ENCODE data around the gene PPP1R1B.

PPP1R1B gene

DNA sequence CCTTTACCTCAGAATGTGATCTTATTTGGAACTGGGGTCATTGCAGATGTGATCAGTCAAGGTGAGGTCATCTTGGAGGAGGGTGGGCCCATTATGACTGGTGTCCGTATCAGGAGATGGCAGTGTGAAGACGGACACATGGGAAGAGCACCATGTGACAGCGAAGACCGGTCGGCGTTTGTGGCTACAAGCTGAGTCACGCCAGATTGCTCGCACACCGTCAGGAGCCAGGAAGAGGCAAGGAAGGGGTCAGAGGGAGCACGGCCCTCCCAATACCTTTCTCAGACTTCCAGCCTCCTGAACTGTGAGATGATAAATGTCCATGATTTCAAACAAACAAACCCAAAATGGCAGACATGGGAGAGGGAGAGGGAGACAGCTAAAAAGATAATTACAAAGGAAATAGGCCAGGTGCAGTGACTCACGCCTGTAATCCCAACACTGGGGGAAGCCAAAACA lies 23.4 kb downstream of the PPP1R1B start:
- no peak for DNase-seq (ENCODE audit: low read depth, low spot score)
- no peak overlapping the region for H3K4me3 ChIP-seq (ENCODE audit: low read depth, low read length)
- ChIA-PET CTCF (interaction anchor here (1.0 to 28.8 kb wide), 10 partner anchors 9 to 80 kb away, joined by 3 to 822 read pairs (median 4); partner anchors contain the start of genes MIEN1, PNMT, PPP1R1B and STARD3), POLR2A (no interaction called here)
- TF ChIP-seq, protein P1, sequence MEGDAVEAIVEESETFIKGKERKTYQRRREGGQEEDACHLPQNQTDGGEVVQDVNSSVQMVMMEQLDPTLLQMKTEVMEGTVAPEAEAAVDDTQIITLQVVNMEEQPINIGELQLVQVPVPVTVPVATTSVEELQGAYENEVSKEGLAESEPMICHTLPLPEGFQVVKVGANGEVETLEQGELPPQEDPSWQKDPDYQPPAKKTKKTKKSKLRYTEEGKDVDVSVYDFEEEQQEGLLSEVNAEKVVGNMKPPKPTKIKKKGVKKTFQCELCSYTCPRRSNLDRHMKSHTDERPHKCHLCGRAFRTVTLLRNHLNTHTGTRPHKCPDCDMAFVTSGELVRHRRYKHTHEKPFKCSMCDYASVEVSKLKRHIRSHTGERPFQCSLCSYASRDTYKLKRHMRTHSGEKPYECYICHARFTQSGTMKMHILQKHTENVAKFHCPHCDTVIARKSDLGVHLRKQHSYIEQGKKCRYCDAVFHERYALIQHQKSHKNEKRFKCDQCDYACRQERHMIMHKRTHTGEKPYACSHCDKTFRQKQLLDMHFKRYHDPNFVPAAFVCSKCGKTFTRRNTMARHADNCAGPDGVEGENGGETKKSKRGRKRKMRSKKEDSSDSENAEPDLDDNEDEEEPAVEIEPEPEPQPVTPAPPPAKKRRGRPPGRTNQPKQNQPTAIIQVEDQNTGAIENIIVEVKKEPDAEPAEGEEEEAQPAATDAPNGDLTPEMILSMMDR (IDR thresholded peaks at IDR 0.05; ENCODE audit: insufficient read depth, low read length, missing control alignments): no peak

DNA sequence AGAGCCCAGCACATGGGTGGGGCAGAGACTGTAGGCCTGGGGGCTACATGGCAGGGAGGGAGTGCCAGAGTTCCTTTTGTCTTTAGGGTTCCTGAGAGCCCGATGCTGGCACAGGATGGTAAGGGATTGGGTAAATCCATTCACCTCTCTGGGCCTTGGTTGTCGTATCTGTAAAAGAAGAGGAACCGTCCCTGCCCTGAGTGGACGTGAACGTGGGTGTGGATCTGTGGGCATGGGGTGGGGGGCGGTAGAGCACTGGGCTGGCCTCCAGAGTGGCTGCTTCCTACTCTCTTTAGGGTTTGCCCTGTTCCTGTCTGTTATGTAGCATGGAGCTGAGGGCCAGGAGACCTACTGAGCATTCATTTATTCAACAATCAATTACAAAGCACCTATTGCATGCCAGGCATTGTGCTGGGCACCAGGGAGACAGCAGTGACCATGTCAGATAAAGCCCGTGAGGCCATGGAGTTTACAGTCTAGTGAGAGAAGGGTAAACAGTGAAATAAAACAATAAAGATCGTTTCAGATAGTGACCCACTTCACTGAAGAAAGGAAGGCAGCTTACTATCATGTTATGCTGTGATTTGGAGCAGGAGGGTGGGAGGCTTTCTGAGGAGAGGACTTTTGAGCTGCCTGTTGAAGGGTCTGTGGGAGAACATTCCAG lies 25.3 kb downstream of the PPP1R1B start:
- CTCF ChIA-PET: interaction anchor here (1.6 to 28.8 kb wide), 7 partner anchors 10 to 103 kb away, joined by 4 to 822 read pairs (median 16); partner anchors contain the start of genes ERBB2, PNMT, PPP1R1B and TCAP
- H3K4me3 ChIP-seq (ENCODE audit: low read depth, low read length): no peak overlapping the region
- TF ChIP-seq, protein P1 (IDR thresholded peaks at IDR 0.05; ENCODE audit: insufficient read depth, low read length, missing control alignments): no peak
- no peak for DNase-seq (ENCODE audit: low read depth, low spot score)
- POLR2A ChIA-PET: no interaction called here

DNA sequence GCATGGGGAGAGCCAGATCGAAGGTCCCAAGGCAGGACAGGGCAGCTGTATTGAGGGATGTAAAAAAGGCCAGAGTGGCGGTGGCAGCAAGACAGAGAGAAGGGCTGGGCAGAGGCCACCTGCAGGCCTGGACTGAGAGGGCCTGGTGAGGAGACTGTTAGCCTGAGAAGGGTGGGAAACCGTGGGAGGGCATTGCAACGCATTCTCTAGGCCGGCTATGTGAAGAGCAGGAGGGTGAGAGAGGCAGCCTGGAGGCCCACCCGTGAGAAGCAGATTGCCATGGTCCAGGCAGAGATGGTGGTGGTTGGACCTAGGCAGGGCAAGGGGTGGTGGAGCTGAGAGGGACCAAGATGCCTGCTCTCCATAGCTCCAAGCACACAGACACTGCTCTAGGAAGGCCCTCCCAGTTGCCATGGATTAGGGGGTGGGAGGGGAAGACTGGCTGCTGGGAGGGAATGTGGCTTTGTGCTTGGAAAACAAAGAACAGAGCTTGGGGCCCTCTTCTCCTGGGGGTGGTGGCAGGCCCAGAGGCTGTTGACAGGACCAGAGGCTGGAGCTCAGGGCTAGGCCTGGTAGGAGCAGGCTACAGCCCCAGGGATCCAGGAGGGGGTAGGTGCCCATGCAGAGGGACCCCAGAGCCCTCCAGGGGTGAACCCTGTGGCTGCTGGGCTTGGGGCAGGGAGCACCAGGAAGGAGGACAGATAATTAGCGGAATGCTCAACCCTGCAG lies 26.0 kb downstream of the PPP1R1B start:
- POLR2A ChIA-PET: no interaction called here
- TF ChIP-seq, protein P1 (IDR thresholded peaks at IDR 0.05; ENCODE audit: insufficient read depth, low read length, missing control alignments): no peak
- DNase-seq (ENCODE audit: low read depth, low spot score): no peak
- no peak overlapping the region for H3K4me3 ChIP-seq (ENCODE audit: low read depth, low read length)
- CTCF ChIA-PET: interaction anchor here (1.6 to 28.8 kb wide), 8 partner anchors 9 to 104 kb away, joined by 4 to 822 read pairs (median 16); partner anchors contain the start of genes ERBB2, PNMT, PPP1R1B and TCAP

DNA sequence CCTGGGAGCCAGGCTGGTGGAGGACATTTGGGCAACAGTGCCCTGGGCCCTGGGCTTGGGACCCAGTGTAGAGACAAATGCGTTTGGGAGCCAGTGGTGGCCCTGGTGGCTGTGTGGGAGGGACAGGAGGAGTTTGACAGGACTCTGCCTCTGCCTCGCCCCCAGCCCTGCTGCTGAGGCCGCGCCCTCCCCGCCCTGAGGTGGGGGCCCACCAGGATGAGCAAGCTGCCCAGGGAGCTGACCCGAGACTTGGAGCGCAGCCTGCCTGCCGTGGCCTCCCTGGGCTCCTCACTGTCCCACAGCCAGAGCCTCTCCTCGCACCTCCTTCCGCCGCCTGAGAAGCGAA lies 26.5 kb downstream of the PPP1R1B start:
- H3K4me3 ChIP-seq (ENCODE audit: low read depth, low read length): no peak overlapping the region
- POLR2A ChIA-PET: no interaction called here
- CTCF ChIA-PET: interaction anchor here (0.7 to 28.8 kb wide), 11 partner anchors 10 to 114 kb away, joined by 3 to 822 read pairs (median 13); partner anchors contain the start of genes ERBB2, PGAP3, PNMT and PPP1R1B
- no peak for DNase-seq (ENCODE audit: low read depth, low spot score)
- TF ChIP-seq, protein P1 (IDR thresholded peaks at IDR 0.05; ENCODE audit: insufficient read depth, low read length, missing control alignments): no peak

DNA sequence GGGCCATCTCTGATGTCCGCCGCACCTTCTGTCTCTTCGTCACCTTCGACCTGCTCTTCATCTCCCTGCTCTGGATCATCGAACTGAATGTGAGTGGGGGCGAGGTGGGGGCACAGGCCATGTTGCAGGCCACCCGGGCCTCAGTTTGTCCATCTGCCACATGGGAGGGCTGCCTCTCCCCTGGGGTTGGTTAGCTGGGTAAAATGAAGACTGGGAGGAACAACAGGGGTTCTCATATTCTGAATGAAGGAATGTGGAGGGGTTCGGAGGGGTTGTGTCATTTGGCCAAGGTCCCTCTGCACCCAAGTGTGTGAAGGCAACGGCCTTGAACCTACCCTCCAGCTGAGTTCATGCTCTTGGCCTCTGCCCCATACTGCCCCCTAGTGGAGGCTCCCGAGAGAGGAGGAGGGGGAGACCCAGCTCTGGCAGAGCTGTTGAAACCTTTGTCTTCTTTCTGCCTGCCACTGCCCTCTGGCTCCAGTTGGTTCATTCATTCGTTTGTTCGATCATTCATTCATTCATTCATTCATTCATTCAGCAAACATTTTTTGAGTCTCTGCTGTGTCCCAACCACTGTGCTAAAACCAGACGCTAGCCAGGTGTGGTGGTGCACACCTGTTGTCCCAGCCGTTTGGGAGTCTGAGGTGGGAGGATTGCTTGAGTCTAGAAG lies 27.0 kb downstream of the PPP1R1B start:
- POLR2A ChIA-PET: no interaction called here
- DNase-seq (ENCODE audit: low read depth, low spot score): no peak
- no peak overlapping the region for H3K4me3 ChIP-seq (ENCODE audit: low read depth, low read length)
- TF ChIP-seq, protein P1 (IDR thresholded peaks at IDR 0.05; ENCODE audit: insufficient read depth, low read length, missing control alignments): peak; percentile 82
- CTCF ChIA-PET: interaction anchor here (0.7 to 28.8 kb wide), 13 partner anchors 9 to 115 kb away, joined by 3 to 822 read pairs (median 8); partner anchors contain the start of genes ERBB2, PGAP3, PNMT and PPP1R1B

All from AG04449 (cell line).